ENCODE measurements around the gene SF3B1.
A peak's percentile ranks its signal among the peaks of the same experiment; 100 is the strongest.
"Not testable (repeated sequence)": the region's sequence is repeated elsewhere in the genome, so short reads cannot be mapped to it uniquely, and the experiment has no call there.

SF3B1 gene

DNA sequence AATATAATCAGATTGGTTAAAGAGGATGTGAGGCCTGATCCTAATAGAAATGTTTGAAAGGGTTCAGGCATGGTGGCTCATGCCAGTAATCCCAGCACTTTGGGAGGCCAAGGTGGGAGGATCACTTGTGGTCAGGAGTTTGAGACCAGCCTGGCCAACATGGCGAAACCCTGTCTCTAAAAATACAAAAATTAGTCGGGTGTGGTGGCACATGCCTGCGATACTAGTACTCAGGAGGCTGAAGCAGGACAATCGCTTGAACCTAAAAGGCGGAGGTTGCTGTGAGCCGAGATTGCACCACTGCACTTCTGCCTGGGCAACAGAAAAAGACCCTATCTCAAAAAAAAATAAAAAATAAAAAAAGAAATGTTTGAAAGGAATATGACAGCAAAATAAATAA is 2.3 kb downstream of the SF3B1 start:
- DNase-seq: not testable (repeated sequence)

DNA sequence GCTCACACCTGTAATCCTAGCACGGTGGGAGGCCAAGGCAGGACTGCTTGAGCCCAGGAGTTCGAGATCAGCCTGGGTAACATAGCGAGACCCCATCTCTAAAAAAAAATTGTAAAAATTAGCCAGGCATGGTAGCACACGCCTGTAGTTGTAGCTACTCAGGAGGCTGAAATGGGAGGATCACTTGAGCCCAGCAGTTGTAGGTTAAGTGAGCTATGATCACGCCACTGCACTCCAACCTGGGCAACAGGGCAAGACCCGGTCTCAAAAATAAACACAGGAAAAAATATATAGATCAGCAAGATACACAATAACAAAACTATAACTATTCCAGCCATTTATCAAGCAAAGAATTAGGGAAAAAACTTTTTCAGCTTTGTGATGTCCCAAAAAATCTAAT is 3.0 kb downstream of the SF3B1 start:
- DNase-seq: no peak

DNA sequence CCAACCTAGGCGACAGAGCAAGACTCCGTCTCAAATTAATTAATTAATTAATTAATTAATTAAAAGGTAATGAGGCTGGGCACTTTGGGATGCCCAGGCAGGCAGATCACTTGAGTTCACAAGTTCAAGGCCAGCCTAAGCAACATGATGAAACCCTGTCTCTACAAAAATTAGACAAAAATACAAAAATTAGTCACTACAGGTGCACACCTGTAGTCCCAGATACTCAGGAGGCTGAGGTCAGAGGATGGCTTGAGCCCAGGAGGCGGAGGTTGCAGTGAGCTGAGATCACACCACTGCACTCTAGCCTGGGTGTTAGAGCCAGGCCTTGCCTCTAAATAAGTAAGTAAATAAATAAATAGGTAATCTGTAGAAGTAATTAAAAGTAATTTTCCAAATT is 6.8 kb downstream of the SF3B1 start:
- DNase-seq: no peak

DNA sequence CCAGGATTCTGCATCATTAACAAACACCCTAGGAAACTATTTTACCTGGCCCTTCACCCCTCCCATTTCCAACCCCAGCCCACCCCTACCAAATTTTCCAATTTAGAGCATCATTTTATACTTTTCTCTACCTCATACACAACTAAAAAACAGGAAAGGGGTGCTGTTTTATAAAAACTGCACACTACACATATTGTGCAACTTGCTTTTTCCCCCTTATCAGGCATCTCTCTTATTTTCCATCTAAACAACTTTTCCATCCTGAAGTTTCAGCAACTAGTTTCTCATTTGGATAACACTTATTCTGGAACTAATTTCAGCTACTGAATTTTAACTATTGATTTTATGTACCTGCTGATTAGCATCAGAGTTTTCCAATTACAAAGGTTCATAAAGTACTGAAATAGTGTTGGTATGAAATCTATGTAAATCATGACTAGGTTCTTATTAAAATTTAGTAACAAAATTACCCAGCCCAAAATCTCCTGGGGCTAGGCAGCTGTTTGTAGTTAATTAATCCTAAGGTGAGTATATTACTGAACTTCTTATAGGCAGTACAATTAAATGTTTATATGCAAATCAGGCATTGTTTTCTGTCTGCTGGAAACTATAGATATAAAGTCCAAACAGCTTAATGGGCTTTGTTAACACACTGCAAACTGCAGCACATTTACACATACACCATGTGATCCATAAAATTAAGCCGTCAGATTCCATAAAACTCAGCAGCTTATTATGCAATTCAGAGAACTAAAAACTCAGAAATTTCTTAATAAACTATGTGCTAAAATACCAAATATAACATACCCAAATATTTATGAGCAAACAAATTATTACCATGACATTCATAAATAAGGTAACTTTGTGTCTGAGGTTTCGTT is 7.9 kb downstream of the SF3B1 start:
- no peak for DNase-seq

DNA sequence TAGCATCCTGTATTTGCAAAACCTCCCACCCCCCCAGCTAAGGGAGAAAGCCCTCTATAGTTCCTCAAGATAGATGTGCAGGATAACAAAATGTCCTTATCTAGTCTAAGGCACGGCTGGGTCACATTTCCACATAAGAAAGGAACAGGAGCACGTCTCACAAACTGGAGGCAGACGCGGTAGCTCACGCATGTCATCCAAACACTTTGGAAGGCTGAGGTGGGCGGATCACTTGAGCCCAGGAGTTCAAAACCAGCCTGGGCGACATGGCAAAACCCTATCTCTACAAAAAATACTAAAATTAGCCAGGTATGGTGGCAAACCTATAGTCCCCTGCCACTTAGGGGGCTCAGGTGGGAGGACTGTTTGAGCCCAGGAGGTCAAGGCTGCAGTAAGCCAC is 9.3 kb downstream of the SF3B1 start:
- no peak for DNase-seq

DNA sequence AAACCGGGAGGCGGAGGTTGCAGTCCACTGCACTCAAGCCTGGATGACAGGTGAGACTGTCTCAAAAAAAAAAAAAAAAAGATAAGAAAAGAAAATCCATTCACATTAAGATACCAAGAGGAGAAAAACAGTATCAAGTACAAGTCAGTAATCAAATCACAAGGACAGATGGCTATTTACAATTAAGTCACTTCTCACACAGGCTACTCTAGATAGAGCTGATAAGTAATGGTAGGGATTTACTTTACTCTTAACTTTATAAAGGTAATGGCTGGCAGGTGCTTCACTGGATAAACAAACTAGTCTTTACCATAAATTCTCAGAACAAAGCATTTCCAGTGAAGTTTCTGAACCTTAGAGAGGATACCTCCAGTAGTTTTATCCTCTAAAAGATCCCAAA is 11.5 kb downstream of the SF3B1 start:
- peak; percentile 11 for DNase-seq

DNA sequence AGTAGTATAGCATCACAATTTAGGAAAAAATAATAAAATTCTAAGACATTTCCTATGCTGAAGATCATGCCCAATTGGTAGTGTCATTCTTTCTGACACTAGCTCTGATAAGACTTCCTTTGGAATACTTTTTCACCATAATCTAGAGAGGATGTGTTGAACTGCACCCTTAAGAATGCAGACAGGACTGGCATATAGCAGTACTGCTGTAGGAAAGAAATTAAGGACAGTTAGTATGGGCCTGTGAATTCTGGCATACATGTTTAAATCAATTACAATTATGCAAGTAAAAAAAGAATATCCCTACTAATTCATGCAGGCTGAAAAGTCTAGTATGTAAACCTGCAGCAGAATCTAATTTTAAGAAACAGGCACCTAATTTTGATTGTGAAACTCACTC is 15.4 kb downstream of the SF3B1 start:
- no peak for DNase-seq

DNA sequence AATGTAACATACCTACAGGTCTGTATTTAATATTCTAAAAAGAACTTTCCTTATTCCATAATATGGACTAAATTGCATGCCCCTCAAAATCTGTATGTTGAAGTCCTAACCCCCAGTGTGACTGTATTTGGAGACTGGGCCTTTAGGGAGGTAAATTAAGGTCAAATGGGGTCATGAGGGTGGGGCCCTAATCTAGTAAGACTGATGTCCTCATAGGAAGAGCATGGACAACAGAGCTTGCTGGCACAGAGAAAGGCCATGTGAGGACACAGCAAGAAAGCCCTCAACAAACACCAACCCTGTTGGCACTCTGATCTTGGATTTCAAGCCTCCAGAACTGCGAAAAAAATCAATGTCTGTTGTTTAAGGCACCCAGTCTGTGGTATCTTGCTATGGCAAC is 18.6 kb downstream of the SF3B1 start:
- DNase-seq: no peak

DNA sequence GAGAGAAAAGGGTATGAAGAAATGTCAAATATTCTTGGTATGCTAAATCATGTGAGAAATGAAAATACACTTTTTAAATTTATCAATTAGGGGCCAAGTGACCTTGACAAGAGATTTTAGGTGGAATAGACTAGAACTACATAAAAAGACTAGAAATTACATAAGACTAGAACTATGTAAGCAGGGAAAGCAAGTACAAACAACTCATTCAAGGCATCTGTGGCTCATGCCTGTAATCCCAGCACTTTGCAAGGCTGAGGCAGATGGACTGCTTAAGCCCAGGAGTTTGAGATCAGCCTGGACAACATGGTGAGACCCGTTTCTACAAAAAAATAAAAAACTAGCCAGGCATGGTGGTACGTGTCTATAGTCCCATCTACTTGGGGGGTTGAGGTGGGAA is 20.3 kb downstream of the SF3B1 start:
- DNase-seq: no peak

DNA sequence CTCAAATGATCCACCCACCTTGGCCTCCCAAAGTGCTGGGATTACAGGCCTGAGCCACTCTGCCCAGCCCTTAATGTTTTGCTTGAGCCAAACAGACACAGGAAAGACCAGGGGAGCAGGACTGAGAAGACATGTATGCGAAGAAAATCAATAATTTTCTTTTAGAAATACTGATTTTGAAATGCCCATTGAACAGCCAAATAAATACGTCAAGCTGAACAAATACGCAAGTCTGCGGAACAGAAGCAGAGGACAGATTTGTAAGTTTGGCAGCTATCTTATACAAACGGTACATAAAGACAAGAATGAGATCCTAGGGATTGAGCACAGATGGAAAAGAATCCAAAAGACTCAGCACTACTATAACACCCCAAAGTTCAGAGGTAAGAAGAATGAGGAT is 20.8 kb downstream of the SF3B1 start:
- DNase-seq: no peak

DNA sequence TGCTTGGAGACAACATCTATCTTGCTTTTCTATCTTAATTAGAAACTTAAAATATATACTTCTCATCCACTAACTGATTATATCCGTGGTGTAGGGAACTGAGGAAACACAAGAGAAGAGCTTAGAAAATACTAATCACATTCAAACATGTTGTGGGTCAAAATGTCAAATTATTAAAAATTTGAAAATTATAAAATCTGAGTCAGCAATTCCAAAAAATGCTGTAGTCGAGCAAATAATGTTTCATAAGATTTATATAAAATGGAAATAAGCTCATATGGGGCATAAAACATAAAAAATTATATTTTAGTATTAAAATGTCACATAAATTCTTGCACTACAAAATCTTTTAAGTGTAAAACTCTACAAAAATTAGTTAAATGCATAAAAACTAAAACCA is 29.2 kb downstream of the SF3B1 start:
- no peak for DNase-seq

DNA sequence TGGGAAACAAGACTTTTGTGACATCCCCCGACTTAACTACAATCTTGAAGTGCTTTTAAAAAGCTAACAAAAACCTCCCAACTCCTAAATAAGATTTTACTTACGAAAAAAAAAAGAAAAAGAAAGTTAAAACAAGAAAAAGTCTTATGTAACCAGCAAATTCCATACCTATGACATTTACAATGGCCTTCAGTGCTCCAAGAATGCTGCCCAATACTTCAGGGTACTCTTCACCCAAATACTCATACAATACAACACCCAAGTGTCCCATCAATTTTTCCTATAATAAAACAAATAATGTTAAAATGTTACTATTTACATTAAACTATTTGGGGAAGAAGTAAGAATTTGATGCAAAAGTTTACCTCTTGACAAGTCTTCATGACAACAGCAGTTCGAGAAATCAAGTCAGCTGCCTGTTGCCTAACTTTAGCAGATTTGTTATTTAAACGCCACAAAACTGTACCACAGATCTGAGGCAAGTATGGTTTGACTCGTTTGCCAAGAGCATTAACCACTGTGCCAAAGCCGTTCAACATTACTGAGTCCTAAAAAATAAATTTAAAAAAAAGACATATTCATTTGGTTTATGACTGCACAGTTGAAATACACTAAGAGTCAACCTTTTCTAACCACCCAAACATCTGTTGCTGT is 34.8 kb downstream of the SF3B1 start:
- no peak for DNase-seq

DNA sequence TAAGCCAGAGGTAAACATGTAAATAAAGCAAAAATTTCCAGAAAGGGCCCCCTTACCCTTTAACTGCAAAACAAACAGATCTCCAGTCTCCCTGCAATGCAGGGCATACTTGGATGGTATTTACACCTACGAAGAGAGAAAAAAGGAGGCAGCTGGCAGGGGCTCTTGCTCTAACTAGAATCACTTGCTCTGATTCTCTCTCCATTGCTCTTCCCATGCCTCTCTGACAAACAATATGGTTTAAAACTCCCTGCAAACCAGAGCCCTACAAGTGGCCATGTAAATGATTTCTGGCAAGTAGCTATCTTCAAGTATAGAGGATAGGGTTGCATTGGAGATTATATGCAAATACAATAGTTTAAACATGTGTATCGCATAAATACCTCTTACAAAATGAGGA is 35.9 kb downstream of the SF3B1 start:
- no peak for DNase-seq

DNA sequence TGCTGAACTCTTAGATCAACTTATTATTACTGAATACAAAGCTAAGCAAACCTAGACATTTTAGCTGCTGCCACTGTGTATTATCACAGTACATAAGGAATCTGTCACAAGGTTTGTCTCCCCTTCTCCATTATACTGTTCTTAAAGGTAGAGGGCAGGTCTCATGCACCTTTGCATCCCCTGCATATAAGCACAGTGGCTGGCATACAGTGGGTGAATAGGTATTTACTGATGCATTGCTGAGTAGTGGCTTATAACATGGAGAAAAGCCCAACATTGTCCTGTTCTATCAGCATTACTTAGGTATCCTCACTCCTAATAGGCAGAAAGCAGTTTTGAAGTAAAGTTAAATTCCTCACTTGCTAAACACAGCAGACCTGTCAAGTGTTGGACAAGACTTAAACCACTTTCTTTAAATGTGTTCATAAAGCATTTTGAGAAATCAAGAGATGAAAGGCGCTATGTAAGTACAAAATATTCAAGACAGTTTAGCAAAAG is 43.6 kb downstream of the SF3B1 start:
- no peak for DNase-seq

DNA sequence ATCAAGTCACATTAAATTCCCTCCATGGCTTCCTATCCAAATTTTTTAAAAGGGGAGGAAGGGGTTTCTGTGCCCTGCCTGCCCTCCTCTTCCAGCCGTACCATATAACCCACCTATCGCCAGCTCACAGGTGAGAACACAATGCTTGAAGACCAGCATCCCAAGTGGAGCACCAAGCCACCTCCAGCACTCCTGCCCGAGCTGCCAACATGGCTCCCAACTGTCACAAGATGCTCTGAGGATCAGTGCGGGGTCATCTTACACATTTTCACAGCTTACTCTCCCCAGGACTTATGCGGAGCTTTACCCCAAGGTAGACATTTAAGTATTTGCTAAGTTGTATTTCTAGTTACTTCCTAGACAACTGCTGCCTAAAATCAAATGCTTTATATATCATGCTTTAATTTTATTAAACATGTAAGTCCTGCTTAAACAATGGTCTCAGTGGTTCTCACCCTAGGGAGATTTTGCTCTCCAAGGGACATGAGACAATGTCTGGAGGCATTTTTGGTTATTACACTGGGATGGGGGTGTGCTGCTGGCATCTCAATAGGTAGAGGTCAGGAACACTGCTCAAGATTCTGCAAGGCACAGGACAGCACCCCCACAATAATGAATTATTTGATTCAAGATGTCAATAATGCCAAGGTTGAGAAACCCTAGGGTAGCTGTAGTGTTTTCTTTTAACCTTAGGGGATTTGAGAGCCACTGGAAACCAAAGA is 45.8 kb downstream of the SF3B1 start:
- no peak for DNase-seq

DNA sequence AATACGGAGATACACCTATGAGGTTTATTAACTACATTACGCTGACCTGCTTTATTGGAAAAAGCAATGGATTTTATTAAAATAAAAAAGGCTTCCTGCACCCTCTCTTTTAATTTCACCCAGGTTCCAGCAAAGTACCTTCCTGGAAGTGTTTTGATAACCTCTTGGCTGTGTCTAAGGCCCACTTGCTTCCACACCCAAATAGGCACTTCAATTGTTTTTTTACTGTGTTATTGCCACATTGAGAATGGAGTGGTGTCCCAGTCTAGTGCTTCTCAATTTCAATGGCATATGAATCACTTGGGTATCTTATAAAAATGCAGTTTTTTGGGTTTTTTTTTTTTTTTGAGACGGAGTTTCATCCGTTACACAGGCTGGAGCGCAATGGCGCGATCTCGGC is 47.6 kb downstream of the SF3B1 start:
- no peak for DNase-seq

DNA sequence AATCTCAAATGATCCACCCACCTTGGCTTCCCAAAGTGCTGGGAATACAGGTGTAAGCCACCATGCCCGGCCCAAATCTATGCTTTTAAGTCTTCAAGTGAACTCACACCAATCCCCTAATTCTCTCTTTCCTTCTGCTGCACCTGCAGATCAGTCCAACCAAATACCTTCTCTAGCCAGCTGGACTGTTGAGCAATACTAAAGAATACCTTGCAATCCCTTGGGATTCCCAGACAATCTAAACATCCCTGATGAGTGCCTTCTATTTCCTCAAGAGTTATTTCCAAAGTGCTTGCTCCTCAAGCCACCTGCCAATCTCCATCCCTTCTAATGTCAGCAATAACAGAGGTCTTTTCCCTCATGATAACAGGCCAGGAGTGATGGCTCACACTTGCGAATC is 48.6 kb downstream of the SF3B1 start:
- no peak for DNase-seq

DNA sequence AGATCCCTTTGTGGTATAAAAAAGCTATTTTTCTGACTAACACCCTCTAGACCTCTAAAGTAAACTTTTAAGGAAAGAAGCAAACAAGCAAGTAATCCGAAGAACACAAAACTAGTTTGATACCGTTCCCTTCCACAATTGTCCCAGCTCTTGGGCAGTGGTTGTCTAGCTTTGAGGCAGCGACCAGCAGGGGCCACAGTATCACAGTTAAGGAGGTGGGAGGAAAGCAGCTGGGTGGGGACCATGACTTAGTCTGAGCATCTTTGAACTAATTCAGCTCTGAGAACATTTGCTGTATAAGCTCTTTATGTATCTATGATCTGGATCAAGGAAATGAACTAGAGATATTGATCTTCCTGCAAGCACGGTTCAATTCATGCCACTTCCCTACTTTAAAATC is 51.0 kb downstream of the SF3B1 start:
- DNase-seq: no peak

DNA sequence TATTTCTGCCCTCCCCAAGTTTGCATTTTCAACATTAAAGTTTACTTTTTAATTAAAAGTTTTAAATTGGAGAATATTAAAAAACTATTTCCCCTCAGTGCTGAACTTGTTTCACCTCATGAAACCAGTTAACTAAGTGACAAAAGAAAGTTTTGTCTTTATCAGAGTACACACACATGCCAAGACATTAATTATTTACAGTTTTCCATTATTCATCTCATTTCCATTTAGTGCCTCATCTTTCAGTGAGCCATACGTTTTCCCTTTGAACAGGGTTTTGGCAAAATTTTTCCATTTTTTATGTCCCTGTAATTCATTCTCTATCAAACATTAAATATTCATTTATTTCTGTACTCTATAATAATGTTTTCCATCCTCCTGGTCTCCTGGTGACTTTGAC is 53.2 kb downstream of the SF3B1 start:
- no peak for DNase-seq

DNA sequence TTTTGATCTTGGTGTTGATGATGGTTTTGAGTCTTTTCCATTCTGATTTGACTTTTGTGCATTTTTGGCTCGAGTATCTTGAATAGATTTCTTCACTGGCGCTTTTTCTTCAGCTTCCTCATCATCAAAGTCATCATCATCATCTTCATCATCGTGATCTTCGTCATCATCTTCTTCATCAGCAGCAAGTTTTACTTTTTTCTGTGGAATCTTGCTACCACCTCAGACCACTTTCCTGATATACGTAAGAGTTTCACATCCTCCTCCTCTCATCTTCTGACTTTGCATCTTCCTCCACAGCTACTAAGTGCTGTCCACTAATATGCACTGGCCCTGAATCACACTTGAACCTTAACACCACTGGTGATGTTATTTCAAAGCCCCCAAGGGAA is 54.9 kb downstream of the SF3B1 start:
- DNase-seq: not testable (repeated sequence)

DNA sequence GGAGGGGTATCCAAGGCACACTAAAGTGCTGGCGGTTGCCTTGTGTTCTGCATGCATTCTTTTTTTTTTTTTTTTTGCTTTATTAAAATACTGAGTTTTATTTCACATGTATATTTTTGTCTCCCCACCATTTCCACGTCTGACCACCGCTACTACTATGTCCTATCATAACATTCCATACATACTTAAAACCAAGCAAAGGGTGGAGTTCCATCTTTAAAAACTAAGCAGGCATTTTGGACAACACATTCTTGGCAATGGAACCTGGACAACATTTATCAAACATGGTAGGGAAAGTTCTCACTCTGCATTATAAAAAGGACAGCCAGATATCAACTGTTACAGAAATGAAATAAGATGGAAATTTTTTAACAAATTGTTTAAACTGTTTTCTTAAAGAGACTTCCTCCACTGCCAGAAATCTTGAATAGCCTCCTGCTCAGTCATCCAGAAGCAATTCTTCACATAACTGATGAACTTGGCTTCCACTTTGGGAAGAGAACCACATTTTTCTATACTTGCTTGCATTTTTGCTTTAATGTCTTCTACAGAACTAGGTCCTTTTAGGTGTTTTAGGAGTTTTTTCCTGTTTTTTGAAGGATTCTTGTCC is 55.4 kb downstream of the SF3B1 start:
- not testable (repeated sequence) for DNase-seq

DNA sequence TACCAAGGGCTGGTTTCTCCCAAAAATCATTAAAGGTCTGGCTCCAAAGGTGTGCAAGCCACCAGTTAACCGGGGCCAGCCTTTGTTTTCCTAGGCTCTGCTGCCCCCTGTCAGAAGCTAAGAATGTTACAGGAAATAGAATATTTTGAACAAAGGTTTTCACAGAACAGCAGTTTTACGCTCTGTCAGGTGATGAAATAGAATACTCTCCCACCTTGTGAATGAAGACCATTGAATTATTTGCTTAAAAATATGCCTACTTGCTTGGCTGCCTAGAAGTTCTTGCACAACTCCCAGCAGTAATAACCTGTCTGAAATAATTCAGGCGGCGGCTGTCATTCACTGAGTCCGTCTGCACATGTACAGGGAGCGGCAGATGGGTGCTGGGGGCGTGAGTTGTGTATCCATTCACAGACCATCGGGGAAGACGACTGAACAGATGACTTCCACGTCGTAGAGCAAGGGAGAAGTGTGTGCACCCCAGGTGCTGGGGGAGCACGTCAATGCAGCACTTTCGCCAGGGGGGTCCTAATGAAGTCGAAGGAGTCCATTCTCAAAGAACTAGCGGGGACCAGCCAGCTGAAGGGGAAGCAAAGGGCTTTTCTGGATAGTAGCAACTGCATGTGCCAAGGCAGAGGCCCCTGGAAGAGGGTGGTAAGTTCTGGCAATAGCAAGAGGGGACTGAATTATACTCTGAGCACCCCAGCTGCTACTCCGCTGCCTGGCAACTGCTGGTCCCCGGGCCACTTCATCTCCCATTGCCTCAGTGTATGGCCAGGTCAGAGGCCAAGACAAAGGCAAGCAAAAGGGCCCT is 56.1 kb downstream of the SF3B1 start:
- DNase-seq: peak; percentile 75

Data from DMS53 (cell line).